ENCODE measurements around the gene ID2. TPM values are rescaled to one million over a fixed set of nuclear protein-coding genes. Genes with fewer than 3 reads are reported as not detected.

The ID2 gene
- total RNA-seq, 1 experiment from 2014 or later, result 48.6 TPM

GRCh38 chr2:8633735-8634313, 48.0 kb upstream of the ID2 start:
- Histone ChIP-seq H2BK15ac (ENCODE audit: low read depth, low read length) (no peak overlapping the region), H4K91ac (ENCODE audit: insufficient read length, low read depth, low read length) (no peak overlapping the region), H3K4me1 (ENCODE audit: insufficient read depth, low read length) (peaks cover 11% of the 10 kb centered on the region), H3K79me1 (ENCODE audit: insufficient read depth, low read depth, low read length, poor library complexity, severe bottlenecking) (no peaks in the 10 kb centered on the region), H3K14ac (ENCODE audit: insufficient read depth, low read length) (no peak overlapping the region), H2AFZ (ENCODE audit: low read length) (no peak overlapping the region), H2BK12ac (ENCODE audit: insufficient read length, low read depth, low read length) (no peak overlapping the region), H2BK20ac (ENCODE audit: low read depth, low read length, poor library complexity, severe bottlenecking) (no peak overlapping the region), H3K9ac (ENCODE audit: extremely low read depth, insufficient read length, low read length) (no peak overlapping the region), H4K5ac (ENCODE audit: insufficient read length, low read depth, low read length) (no peak overlapping the region), H3K18ac (ENCODE audit: insufficient read length, low read depth, low read length) (no peak overlapping the region), H3K27me3 (ENCODE audit: insufficient read depth, low read length) (no peaks in the 10 kb centered on the region; the same call in 1 of the 2 replicates), H3K56ac (ENCODE audit: insufficient read length, low read depth, low read length) (no peak overlapping the region), H3K23me2 (ENCODE audit: insufficient read length, low read depth, low read length, poor library complexity, severe bottlenecking) (peaks cover 4% of the 10 kb centered on the region), H3K23ac (ENCODE audit: insufficient read length, low read depth, low read length) (no peak overlapping the region), H4K8ac (replicated peaks; ENCODE audit: insufficient read length, low read depth, low read length) (no peak overlapping the region), H3K9me3 (ENCODE audit: control insufficient read depth, low read depth, low read length) (no peaks in the 10 kb centered on the region), H3T11ph (ENCODE audit: low read length) (no peak overlapping the region), H2BK120ac (ENCODE audit: low read depth, low read length, poor library complexity, severe bottlenecking) (no peak overlapping the region), H3K4ac (ENCODE audit: low read depth, low read length) (no peak overlapping the region), H3K79me2 (ENCODE audit: insufficient read depth, low read length) (no peaks in the 10 kb centered on the region), H3K4me2 (ENCODE audit: insufficient read depth, insufficient read length, low read length) (no peak overlapping the region), H4K20me1 (ENCODE audit: control insufficient read depth, insufficient read depth, insufficient read length) (no peaks in the 10 kb centered on the region), H2AK5ac (ENCODE audit: insufficient read length, low read length) (no peak overlapping the region), H2BK5ac (ENCODE audit: insufficient read length, low read length) (no peak overlapping the region), H3K27ac (ENCODE audit: insufficient read length, low read depth, low read length) (no peak overlapping the region)
- no peaks in the 10 kb centered on the region; a peak in 2 of 5 replicates for H3K9me3 Mint-ChIP-seq
- peaks cover 16% of the 10 kb centered on the region for H3K27me3 Mint-ChIP-seq (ENCODE audit: low read depth)
- H3K27ac Mint-ChIP-seq, result 0 out of 7 replicates have a peak overlapping the region, but pooled peaks of 1 of the 3 experiments have one; percentile 40
- peaks cover 45 to 50% of the 10 kb centered on the region in 2 experiments for H3K4me1 Mint-ChIP-seq
- DNase-seq, result no peak
- H3K36me3 Mint-ChIP-seq (ENCODE audit: insufficient read depth in 1 of 3, low read depth in 3 of 3), result no peaks in the 10 kb centered on the region; a peak in 1 of 7 replicates
- TF ChIP-seq, protein P1, sequence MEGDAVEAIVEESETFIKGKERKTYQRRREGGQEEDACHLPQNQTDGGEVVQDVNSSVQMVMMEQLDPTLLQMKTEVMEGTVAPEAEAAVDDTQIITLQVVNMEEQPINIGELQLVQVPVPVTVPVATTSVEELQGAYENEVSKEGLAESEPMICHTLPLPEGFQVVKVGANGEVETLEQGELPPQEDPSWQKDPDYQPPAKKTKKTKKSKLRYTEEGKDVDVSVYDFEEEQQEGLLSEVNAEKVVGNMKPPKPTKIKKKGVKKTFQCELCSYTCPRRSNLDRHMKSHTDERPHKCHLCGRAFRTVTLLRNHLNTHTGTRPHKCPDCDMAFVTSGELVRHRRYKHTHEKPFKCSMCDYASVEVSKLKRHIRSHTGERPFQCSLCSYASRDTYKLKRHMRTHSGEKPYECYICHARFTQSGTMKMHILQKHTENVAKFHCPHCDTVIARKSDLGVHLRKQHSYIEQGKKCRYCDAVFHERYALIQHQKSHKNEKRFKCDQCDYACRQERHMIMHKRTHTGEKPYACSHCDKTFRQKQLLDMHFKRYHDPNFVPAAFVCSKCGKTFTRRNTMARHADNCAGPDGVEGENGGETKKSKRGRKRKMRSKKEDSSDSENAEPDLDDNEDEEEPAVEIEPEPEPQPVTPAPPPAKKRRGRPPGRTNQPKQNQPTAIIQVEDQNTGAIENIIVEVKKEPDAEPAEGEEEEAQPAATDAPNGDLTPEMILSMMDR (conservative IDR thresholded peaks at IDR 0.05), result no peak
- H3K4me3 Mint-ChIP-seq, result no peak overlapping the region
- no CpG with 5 or more reads among the region's 14 CpGs for WGBS (ENCODE audit: extremely low coverage, insufficient read length, low lambda C conversion rate)
